ENCODE measurements around the gene OR6B2.

Gene OR6B2

GRCh38 chr2:240037358-240037757 lies 7.1 kb upstream of the OR6B2 start:
- DNase-seq, result no peak

GRCh38 chr2:240033330-240033678 lies 3.1 kb upstream of the OR6B2 start:
- no peak for DNase-seq

- DNase-seq, result no peak
Observed at GRCh38 chr2:240032406-240033329, 2.4 kb upstream of the OR6B2 start.

- DNase-seq, result no peak
Observed at GRCh38 chr2:240024766-240025165, 5.5 kb downstream of the OR6B2 start.

- no peak for DNase-seq
Observed at GRCh38 chr2:240023792-240024191, 6.4 kb downstream of the OR6B2 start.

GRCh38 chr2:240021488-240022104 lies 8.6 kb downstream of the OR6B2 start:
- peak; percentile 6 for DNase-seq

GRCh38 chr2:240018071-240018750 lies 12.0 kb downstream of the OR6B2 start:
- DNase-seq, result no peak

GRCh38 chr2:240014327-240014726 lies 15.9 kb downstream of the OR6B2 start:
- no peak for DNase-seq

GRCh38 chr2:240013343-240013742 lies 16.9 kb downstream of the OR6B2 start:
- no peak for DNase-seq

GRCh38 chr2:240002983-240003382 lies 27.2 kb downstream of the OR6B2 start:
- no peak for DNase-seq

GRCh38 chr2:240000671-240001070 lies 29.6 kb downstream of the OR6B2 start:
- DNase-seq, result no peak

- no peak for DNase-seq
Observed at GRCh38 chr2:239997686-239998409, 32.4 kb downstream of the OR6B2 start.

- no peak for DNase-seq
Observed at GRCh38 chr2:239994086-239994485, 36.1 kb downstream of the OR6B2 start.

- no peak for DNase-seq
Observed at GRCh38 chr2:239993291-239993690, 36.9 kb downstream of the OR6B2 start.

- DNase-seq, result no peak
Observed at GRCh38 chr2:239991689-239992314, 38.4 kb downstream of the OR6B2 start.

- no peak for DNase-seq
Observed at GRCh38 chr2:239990966-239991365, 39.3 kb downstream of the OR6B2 start.

GRCh38 chr2:239985356-239985755 lies 44.9 kb downstream of the OR6B2 start:
- no peak for DNase-seq

GRCh38 chr2:239984421-239985194 lies 45.6 kb downstream of the OR6B2 start:
- no peak for DNase-seq

- no peak for DNase-seq
Observed at GRCh38 chr2:239983004-239983778, 47.0 kb downstream of the OR6B2 start.
